ENCODE results near the gene UQCRC1.
A peak's percentile ranks its signal among the peaks of the same experiment; 100 is the strongest.

The UQCRC1 gene

GRCh38 chr3:48641396-48641795 lies 31.9 kb upstream of the UQCRC1 start:
- in situ Hi-C loops (cut with MboI; ENCODE audit: low sequenced_read_pairs, unreplicated experiment): no loop called here
- TF ChIP-seq CTCF (IDR thresholded peaks at IDR 0.05; ENCODE audit: borderline replicate concordance, control extremely low read depth, extremely low read depth, insufficient read depth, missing control alignments): no peak
- DNase-seq (ENCODE audit: low spot score): no peak

GRCh38 chr3:48639944-48640606 lies 30.6 kb upstream of the UQCRC1 start:
- in situ Hi-C loops (cut with MboI; ENCODE audit: low sequenced_read_pairs, unreplicated experiment): no loop called here
- DNase-seq (ENCODE audit: low spot score): no peak
- no peak for TF ChIP-seq CTCF (IDR thresholded peaks at IDR 0.05; ENCODE audit: borderline replicate concordance, control extremely low read depth, extremely low read depth, insufficient read depth, missing control alignments)

- DNase-seq (ENCODE audit: low spot score): no peak
- TF ChIP-seq CTCF (IDR thresholded peaks at IDR 0.05; ENCODE audit: borderline replicate concordance, control extremely low read depth, extremely low read depth, insufficient read depth, missing control alignments): no peak
- in situ Hi-C loops (cut with MboI; ENCODE audit: low sequenced_read_pairs, unreplicated experiment): no loop called here
These were observed 27.9 kb upstream of the UQCRC1 start for GRCh38 chr3:48637305-48637704.

GRCh38 chr3:48636149-48636655 lies 26.8 kb upstream of the UQCRC1 start:
- in situ Hi-C loops (cut with MboI; ENCODE audit: low sequenced_read_pairs, unreplicated experiment): no loop called here

GRCh38 chr3:48635222-48636021 lies 26.0 kb upstream of the UQCRC1 start, which contains the start of gene SLC26A6:
Gene SLC26A6, minus strand, starts transcription at chr3:48635461. Its CDS starts 68 bp downstream, at chr3:48635393.
- DNase-seq (ENCODE audit: low spot score): peak; percentile 100
- in situ Hi-C loops (cut with MboI; ENCODE audit: low sequenced_read_pairs, unreplicated experiment): no loop called here
- TF ChIP-seq CTCF (IDR thresholded peaks at IDR 0.05; ENCODE audit: borderline replicate concordance, control extremely low read depth, extremely low read depth, insufficient read depth, missing control alignments): peak; percentile 56

More at GRCh38 chr3:48636149-48636655, 26.8 kb upstream of the UQCRC1 start:
- DNase-seq (ENCODE audit: low spot score): no peak
- no peak for TF ChIP-seq CTCF (IDR thresholded peaks at IDR 0.05; ENCODE audit: borderline replicate concordance, control extremely low read depth, extremely low read depth, insufficient read depth, missing control alignments)

GRCh38 chr3:48634661-48635221 lies 25.3 kb upstream of the UQCRC1 start:
- in situ Hi-C loops (cut with MboI; ENCODE audit: low sequenced_read_pairs, unreplicated experiment): no loop called here
- DNase-seq (ENCODE audit: low spot score): peak; percentile 77
- TF ChIP-seq CTCF (IDR thresholded peaks at IDR 0.05; ENCODE audit: borderline replicate concordance, control extremely low read depth, extremely low read depth, insufficient read depth, missing control alignments): no peak
